Caco-2 (cell line): ENCODE data around the gene IQSEC1. TPM values are rescaled to one million over a fixed set of nuclear protein-coding genes. Genes with fewer than 3 reads are reported as not detected.

ENCODE experiments used
- BruUV-seq: library from RNA; stranded (reverse); fragments of 400-500 nt; replicated peaks from 2 replicates; lab custom pipeline; 2021; lab: Mats Ljungman, UMichigan
- CTCF ChIA-PET: fragments of 300-600 bp; sonication (Branson Sonifier 250); formaldehyde crosslinking; loops from one replicate; lab custom pipeline; 2022; ENCODE audit warnings: antibody characterized with exemption; lab: Charles Lee
- POLR2A ChIA-PET: fragments of 300-600 bp; sonication (Branson Sonifier 250); formaldehyde crosslinking; loops from one replicate; lab custom pipeline; 2022; ENCODE audit warnings: antibody characterized with exemption; lab: Charles Lee
- DNase-seq, 2 experiments: peaks; one replicate each; pipeline versions ENCODE4 v3.0.0 to v3.0.0-alpha.2; 2020 to 2022
- H3K27me3 ChIP-seq: replicated peaks from 2 replicates; pipeline ENCODE4 v1.6.0; 2011; ENCODE audit warnings: low read length; ENCODE audit not compliant: control insufficient read depth, insufficient read depth
- H3K36me3 ChIP-seq: 2 replicates; pipeline ENCODE4 v1.5.1; 2011; ENCODE audit warnings: low read length; ENCODE audit not compliant: control insufficient read depth, insufficient read depth
- H3K4me1 ChIP-seq: fragments of 250-450 bp; sonication (Bioruptor Pico); 2 replicates; pipeline ENCODE4 v1.5.1; 2020; ENCODE audit warnings: mild to moderate bottlenecking
- H3K4me3 ChIP-seq: 2 replicates; pipeline ENCODE4 v1.5.1; 2011; ENCODE audit warnings: low read depth, mild to moderate bottlenecking, control low read depth, low read length
- H3K9me3 ChIP-seq: fragments of 250-450 bp; sonication (Bioruptor Pico); 2 replicates; pipeline ENCODE4 v1.5.1; 2020; ENCODE audit warnings: mild to moderate bottlenecking, moderate library complexity
- H3K27ac Mint-ChIP-seq: one replicate; pipeline ENCODE4 v1.8.0; 2022; ENCODE audit warnings: mixed read lengths; ENCODE audit not compliant: unreplicated experiment
- H3K27me3 Mint-ChIP-seq: one replicate; pipeline ENCODE4 v1.8.0; 2022; ENCODE audit warnings: mixed read lengths; ENCODE audit not compliant: insufficient read depth, unreplicated experiment
- H3K36me3 Mint-ChIP-seq: one replicate; pipeline ENCODE4 v1.8.0; 2022; ENCODE audit warnings: mild to moderate bottlenecking, mixed read lengths; ENCODE audit not compliant: insufficient read depth, unreplicated experiment
- H3K4me1 Mint-ChIP-seq: one replicate; pipeline ENCODE4 v1.8.0; 2022; ENCODE audit warnings: low read depth, mixed read lengths; ENCODE audit not compliant: unreplicated experiment
- H3K4me3 Mint-ChIP-seq: one replicate; pipeline ENCODE4 v1.8.0; 2022; ENCODE audit warnings: mild to moderate bottlenecking, moderate library complexity, mixed read lengths; ENCODE audit not compliant: unreplicated experiment
- H3K9me3 Mint-ChIP-seq: one replicate; pipeline ENCODE4 v1.8.0; 2022; ENCODE audit warnings: mixed read lengths; ENCODE audit not compliant: unreplicated experiment
- intact Hi-C: fragments of 100-400 bp; cut with micrococcal nuclease; formaldehyde crosslinking; loops from one replicate; pipeline ENCODE4 v1.10.0; 2022; ENCODE audit not compliant: unreplicated experiment
- total RNA-seq: library from RNA; stranded (reverse); gene quantifications from 2 replicates; pipeline ENCODE4 v1.2.3, GENCODE V29; 2022
- TF ChIP-seq, protein P1 (sequence below), 2 experiments: fragments of 200-600 bp in 1 of 2; IDR thresholded peaks; 1 replicate in 1 of 2; 2 replicates in 1 of 2; pipeline versions ENCODE4 v1.5.1 to v1.8.0; 2011 to 2022; ENCODE audit warnings: antibody characterized with exemption in 1 of 2, control low read depth in 1 of 2, inconsistent platforms in 1 of 2, low read depth in 1 of 2, low read length in 1 of 2, mild to moderate bottlenecking in 1 of 2, moderate library complexity in 1 of 2; ENCODE audit not compliant: insufficient read depth in 1 of 2, severe bottlenecking in 1 of 2, unreplicated experiment in 1 of 2

IQSEC1 gene
- total RNA-seq, 1 experiment from 2014 or later = 40.0 TPM

DNA sequence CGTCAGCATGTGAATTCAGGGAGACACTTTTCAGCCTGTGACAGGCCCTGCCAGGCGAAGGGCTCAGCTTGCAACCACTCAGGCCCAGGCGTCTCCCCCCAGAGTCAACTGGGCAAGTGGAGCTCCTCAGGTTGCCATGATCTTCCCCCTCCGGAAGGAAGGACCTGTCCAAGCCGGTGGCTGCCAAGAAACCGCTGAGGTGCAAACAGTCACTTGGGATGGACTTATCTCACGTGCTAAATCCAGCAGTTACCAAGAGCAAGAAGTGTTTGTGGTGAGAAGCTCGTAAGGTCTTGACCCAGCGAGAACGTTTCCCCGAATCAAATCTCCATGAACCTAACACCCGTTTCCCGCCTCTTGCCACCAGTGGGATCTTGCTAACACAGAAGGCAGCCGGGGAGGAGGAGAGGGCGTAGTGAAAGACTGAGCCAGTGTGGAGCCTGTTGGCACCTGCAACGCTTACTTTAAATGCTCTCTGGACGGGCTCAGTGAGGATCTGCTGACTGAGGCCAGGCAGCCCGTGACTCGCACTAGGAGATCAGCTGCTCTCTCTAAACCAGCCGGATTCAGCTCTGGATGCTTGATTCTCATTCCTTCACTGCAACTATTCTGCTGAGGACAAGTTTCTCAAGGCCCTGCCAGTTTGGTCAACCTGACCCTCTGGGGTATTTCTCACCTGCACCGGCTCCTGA, 39.0 kb downstream of the IQSEC1 start:
- H3K27ac Mint-ChIP-seq = no peak overlapping the region
- Histone ChIP-seq H3K27me3 (no peaks in the 10 kb centered on the region), H3K36me3 (no peaks in the 10 kb centered on the region), H3K9me3 (no peaks in the 10 kb centered on the region), H3K4me1 (no peaks in the 10 kb centered on the region), H3K4me3 (no peak overlapping the region)
- CTCF ChIA-PET = no interaction called here
- intact Hi-C loops = no loop called here
- no peak overlapping the region for H3K4me3 Mint-ChIP-seq
- H3K36me3 Mint-ChIP-seq = no peaks in the 10 kb centered on the region
- H3K4me1 Mint-ChIP-seq = no peaks in the 10 kb centered on the region
- TF ChIP-seq, protein P1, sequence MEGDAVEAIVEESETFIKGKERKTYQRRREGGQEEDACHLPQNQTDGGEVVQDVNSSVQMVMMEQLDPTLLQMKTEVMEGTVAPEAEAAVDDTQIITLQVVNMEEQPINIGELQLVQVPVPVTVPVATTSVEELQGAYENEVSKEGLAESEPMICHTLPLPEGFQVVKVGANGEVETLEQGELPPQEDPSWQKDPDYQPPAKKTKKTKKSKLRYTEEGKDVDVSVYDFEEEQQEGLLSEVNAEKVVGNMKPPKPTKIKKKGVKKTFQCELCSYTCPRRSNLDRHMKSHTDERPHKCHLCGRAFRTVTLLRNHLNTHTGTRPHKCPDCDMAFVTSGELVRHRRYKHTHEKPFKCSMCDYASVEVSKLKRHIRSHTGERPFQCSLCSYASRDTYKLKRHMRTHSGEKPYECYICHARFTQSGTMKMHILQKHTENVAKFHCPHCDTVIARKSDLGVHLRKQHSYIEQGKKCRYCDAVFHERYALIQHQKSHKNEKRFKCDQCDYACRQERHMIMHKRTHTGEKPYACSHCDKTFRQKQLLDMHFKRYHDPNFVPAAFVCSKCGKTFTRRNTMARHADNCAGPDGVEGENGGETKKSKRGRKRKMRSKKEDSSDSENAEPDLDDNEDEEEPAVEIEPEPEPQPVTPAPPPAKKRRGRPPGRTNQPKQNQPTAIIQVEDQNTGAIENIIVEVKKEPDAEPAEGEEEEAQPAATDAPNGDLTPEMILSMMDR (IDR thresholded peaks at IDR 0.05; ENCODE audit: insufficient read depth in 1 of 2, low read depth in 1 of 2, low read length in 1 of 2, severe bottlenecking in 1 of 2, unreplicated experiment in 1 of 2) = no peak
- H3K9me3 Mint-ChIP-seq = no peaks in the 10 kb centered on the region
- no TSS peak for BruUV-seq
- POLR2A ChIA-PET = no interaction called here
- peaks cover 17% of the 10 kb centered on the region for H3K27me3 Mint-ChIP-seq
- DNase-seq = no peak

DNA sequence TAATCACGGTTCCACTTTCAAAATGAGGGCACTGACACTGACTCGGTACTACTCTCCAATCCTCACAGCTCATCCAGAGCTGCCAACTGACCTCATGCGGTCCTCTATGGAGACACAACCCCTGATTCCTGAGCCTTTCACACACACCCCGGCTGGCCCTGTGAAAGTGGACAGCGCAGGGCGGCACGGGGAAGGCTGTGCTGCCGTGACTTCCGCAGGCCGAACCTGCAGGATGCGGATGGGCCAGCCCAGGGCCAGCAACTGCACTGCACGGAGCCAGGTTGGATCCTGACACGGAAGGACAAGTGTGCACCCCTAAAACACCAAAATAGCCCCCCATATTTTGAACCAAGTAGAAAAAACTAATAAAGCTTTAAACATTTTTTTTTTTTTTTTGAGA, 41.0 kb downstream of the IQSEC1 start:
- ChIA-PET POLR2A (no interaction called here), CTCF (no interaction called here)
- Mint-ChIP-seq H3K27ac (no peak overlapping the region), H3K27me3 (peaks cover 13% of the 10 kb centered on the region), H3K36me3 (no peaks in the 10 kb centered on the region), H3K4me1 (no peaks in the 10 kb centered on the region), H3K4me3 (no peak overlapping the region), H3K9me3 (no peaks in the 10 kb centered on the region)
- DNase-seq = no peak
- TF ChIP-seq, protein P1 (IDR thresholded peaks at IDR 0.05; ENCODE audit: insufficient read depth in 1 of 2, low read depth in 1 of 2, low read length in 1 of 2, severe bottlenecking in 1 of 2, unreplicated experiment in 1 of 2) = no peak
- Histone ChIP-seq H3K4me3 (no peak overlapping the region), H3K36me3 (no peaks in the 10 kb centered on the region), H3K4me1 (no peaks in the 10 kb centered on the region), H3K27me3 (no peaks in the 10 kb centered on the region), H3K9me3 (no peaks in the 10 kb centered on the region)
- no TSS peak for BruUV-seq
- intact Hi-C loops = no loop called here

DNA sequence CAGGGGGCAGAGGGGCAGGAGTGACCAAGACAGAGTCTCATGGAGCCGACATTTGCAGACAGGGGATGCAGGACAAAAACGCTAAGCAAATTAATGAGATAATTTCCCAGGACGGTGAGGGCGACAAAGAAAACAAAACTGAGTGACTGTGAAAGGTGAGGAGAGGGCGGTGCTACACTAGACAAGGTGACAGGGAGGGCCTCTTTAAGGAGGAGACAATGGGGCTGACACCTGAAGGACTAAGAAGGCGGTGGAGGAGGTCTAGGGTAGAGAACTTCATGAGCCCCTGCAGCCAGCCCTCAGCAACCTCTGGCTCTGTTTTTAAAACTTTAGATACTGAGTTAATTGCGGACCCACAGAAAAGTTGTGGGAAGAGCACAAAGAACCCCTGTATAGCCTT, 41.6 kb downstream of the IQSEC1 start:
- Mint-ChIP-seq H3K36me3 (no peaks in the 10 kb centered on the region), H3K27ac (no peak overlapping the region), H3K4me1 (no peaks in the 10 kb centered on the region), H3K9me3 (no peaks in the 10 kb centered on the region), H3K4me3 (no peak overlapping the region), H3K27me3 (peaks cover 9% of the 10 kb centered on the region)
- H3K9me3 ChIP-seq = no peaks in the 10 kb centered on the region
- no peaks in the 10 kb centered on the region for H3K36me3 ChIP-seq
- no peak overlapping the region for H3K4me3 ChIP-seq
- POLR2A ChIA-PET = no interaction called here
- H3K4me1 ChIP-seq = no peaks in the 10 kb centered on the region
- TF ChIP-seq, protein P1 (IDR thresholded peaks at IDR 0.05; ENCODE audit: insufficient read depth in 1 of 2, low read depth in 1 of 2, low read length in 1 of 2, severe bottlenecking in 1 of 2, unreplicated experiment in 1 of 2) = no peak
- DNase-seq = no peak
- H3K27me3 ChIP-seq = no peaks in the 10 kb centered on the region
- no TSS peak for BruUV-seq
- intact Hi-C loops = no loop called here
- CTCF ChIA-PET = no interaction called here
